ENCODE results near the gene CALHM4.

The CALHM4 gene

GRCh38 chr6:116553451-116553850, at the start of gene CALHM4:
Gene CALHM4, plus strand, starts transcription at chr6:116553751. Its CDS starts 43 bp downstream, at chr6:116553794.
- TF ChIP-seq CTCF (conservative IDR thresholded peaks at IDR 0.05): no peak
- no peak for TF ChIP-seq ZFX (IDR thresholded peaks at IDR 0.05)
- no peak within 1 kb of the TSS for H3K27ac ChIP-seq

GRCh38 chr6:116507324-116507723, 46.2 kb upstream of the CALHM4 start:
- TF ChIP-seq CTCF (conservative IDR thresholded peaks at IDR 0.05): no peak
- no peak for TF ChIP-seq ZFX (IDR thresholded peaks at IDR 0.05)
- no peak overlapping the region for H3K27ac ChIP-seq

- no peak overlapping the region for H3K27ac ChIP-seq
Measured at GRCh38 chr6:116508527-116508926, 45.0 kb upstream of the CALHM4 start.

GRCh38 chr6:116511424-116512110, 42.0 kb upstream of the CALHM4 start, which contains the start of gene CALHM5:
Gene CALHM5, plus strand, starts transcription at chr6:116511639. Its CDS starts 58 bp downstream, at chr6:116511697.
- TF ChIP-seq ZFX (IDR thresholded peaks at IDR 0.05) (no peak), CTCF (conservative IDR thresholded peaks at IDR 0.05) (peak; percentile 60)
- no peak within 1 kb of the TSS for H3K27ac ChIP-seq

More at GRCh38 chr6:116508527-116508926, 45.0 kb upstream of the CALHM4 start:
- TF ChIP-seq ZFX (IDR thresholded peaks at IDR 0.05) (no peak), CTCF (conservative IDR thresholded peaks at IDR 0.05) (no peak)

- no peak overlapping the region for H3K27ac ChIP-seq
Measured at GRCh38 chr6:116512111-116512559, 41.4 kb upstream of the CALHM4 start.

GRCh38 chr6:116512734-116513133, 40.8 kb upstream of the CALHM4 start:
- TF ChIP-seq ZFX (IDR thresholded peaks at IDR 0.05): no peak
- no peak for TF ChIP-seq CTCF (conservative IDR thresholded peaks at IDR 0.05)
- H3K27ac ChIP-seq: no peak overlapping the region

More at GRCh38 chr6:116512111-116512559, 41.4 kb upstream of the CALHM4 start:
- no peak for TF ChIP-seq ZFX (IDR thresholded peaks at IDR 0.05)
- no peak for TF ChIP-seq CTCF (conservative IDR thresholded peaks at IDR 0.05)

- no peak overlapping the region for H3K27ac ChIP-seq
- TF ChIP-seq ZFX (IDR thresholded peaks at IDR 0.05) (no peak), CTCF (conservative IDR thresholded peaks at IDR 0.05) (no peak)
Measured at GRCh38 chr6:116513224-116513875, 40.2 kb upstream of the CALHM4 start.
